ENCODE results near the gene WARS2.
"Not testable (repeated sequence)": the region's sequence is repeated elsewhere in the genome, so short reads cannot be mapped to it uniquely, and the experiment has no call there.

WARS2 gene

GRCh38 chr1:119155069-119155468 is 14.6 kb upstream of the WARS2 start:
- H3K27ac Mint-ChIP-seq: not testable (repeated sequence)

GRCh38 chr1:119150150-119150549 is 9.7 kb upstream of the WARS2 start:
- peaks cover 88% of the 10 kb centered on the region for H3K36me3 Mint-ChIP-seq (ENCODE audit: low read depth)
- H3K9me3 Mint-ChIP-seq: no peaks in the 10 kb centered on the region
- no peak for DNase-seq
- H3K27me3 Mint-ChIP-seq: no peaks in the 10 kb centered on the region
- peaks cover 23% of the 10 kb centered on the region for H3K4me1 Mint-ChIP-seq (ENCODE audit: low read depth)
- H3K27ac Mint-ChIP-seq: no peak overlapping the region
- no peak overlapping the region for H3K4me3 Mint-ChIP-seq

More at GRCh38 chr1:119155069-119155468, 14.6 kb upstream of the WARS2 start:
- peaks cover 87% of the 10 kb centered on the region for H3K36me3 Mint-ChIP-seq (ENCODE audit: low read depth)
- not testable (repeated sequence) for H3K4me3 Mint-ChIP-seq; H3K27me3 Mint-ChIP-seq; H3K9me3 Mint-ChIP-seq; DNase-seq; H3K4me1 Mint-ChIP-seq (ENCODE audit: low read depth)

GRCh38 chr1:119147661-119148090 is 7.2 kb upstream of the WARS2 start:
- H3K4me3 Mint-ChIP-seq: no peak overlapping the region
- H3K27me3 Mint-ChIP-seq: no peaks in the 10 kb centered on the region
- no peak overlapping the region for H3K27ac Mint-ChIP-seq
- peaks cover 33% of the 10 kb centered on the region for H3K4me1 Mint-ChIP-seq (ENCODE audit: low read depth)
- H3K36me3 Mint-ChIP-seq (ENCODE audit: low read depth): peaks cover 90% of the 10 kb centered on the region
- no peaks in the 10 kb centered on the region for H3K9me3 Mint-ChIP-seq
- DNase-seq: no peak

GRCh38 chr1:119146466-119146865 is 6.0 kb upstream of the WARS2 start:
- no peak overlapping the region for H3K4me3 Mint-ChIP-seq
- H3K4me1 Mint-ChIP-seq (ENCODE audit: low read depth): peaks cover 45% of the 10 kb centered on the region
- peak overlapping the region; percentile 24 for H3K27ac Mint-ChIP-seq
- H3K36me3 Mint-ChIP-seq (ENCODE audit: low read depth): peaks cover 83% of the 10 kb centered on the region
- DNase-seq: no peak
- no peaks in the 10 kb centered on the region for H3K27me3 Mint-ChIP-seq
- no peaks in the 10 kb centered on the region for H3K9me3 Mint-ChIP-seq

- Mint-ChIP-seq H3K27me3 (no peaks in the 10 kb centered on the region), H3K27ac (no peak overlapping the region), H3K9me3 (no peaks in the 10 kb centered on the region), H3K4me3 (no peak overlapping the region), H3K4me1 (ENCODE audit: low read depth) (peaks cover 50% of the 10 kb centered on the region), H3K36me3 (ENCODE audit: low read depth) (peaks cover 68% of the 10 kb centered on the region)
- no peak for DNase-seq
Measured at GRCh38 chr1:119144813-119145212, 4.4 kb upstream of the WARS2 start.

- no peak overlapping the region for H3K4me3 Mint-ChIP-seq
- peaks cover 52% of the 10 kb centered on the region for H3K4me1 Mint-ChIP-seq (ENCODE audit: low read depth)
- H3K27me3 Mint-ChIP-seq: no peaks in the 10 kb centered on the region
- H3K36me3 Mint-ChIP-seq (ENCODE audit: low read depth): peaks cover 57% of the 10 kb centered on the region
- H3K27ac Mint-ChIP-seq: no peak overlapping the region
- H3K9me3 Mint-ChIP-seq: no peaks in the 10 kb centered on the region
- DNase-seq: no peak
Measured at GRCh38 chr1:119143706-119144105, 3.3 kb upstream of the WARS2 start.

- H3K27me3 Mint-ChIP-seq: no peaks in the 10 kb centered on the region
- H3K27ac Mint-ChIP-seq: no peak overlapping the region
- DNase-seq: no peak
- no peaks in the 10 kb centered on the region for H3K9me3 Mint-ChIP-seq
- no peak overlapping the region for H3K4me3 Mint-ChIP-seq
- peaks cover 39% of the 10 kb centered on the region for H3K36me3 Mint-ChIP-seq (ENCODE audit: low read depth)
- peaks cover 50% of the 10 kb centered on the region for H3K4me1 Mint-ChIP-seq (ENCODE audit: low read depth)
Measured at GRCh38 chr1:119141660-119142059, 1.2 kb upstream of the WARS2 start.

GRCh38 chr1:119141020-119141424 is 569 bp upstream of the WARS2 start:
- no peak overlapping the region for H3K4me3 Mint-ChIP-seq
- no peaks in the 10 kb centered on the region for H3K9me3 Mint-ChIP-seq
- H3K27me3 Mint-ChIP-seq: no peaks in the 10 kb centered on the region
- peak; percentile 68 for DNase-seq
- H3K36me3 Mint-ChIP-seq (ENCODE audit: low read depth): peaks cover 35% of the 10 kb centered on the region
- H3K27ac Mint-ChIP-seq: no peak overlapping the region
- H3K4me1 Mint-ChIP-seq (ENCODE audit: low read depth): peaks cover 43% of the 10 kb centered on the region

- Mint-ChIP-seq H3K36me3 (ENCODE audit: low read depth) (peaks cover 28% of the 10 kb centered on the region), H3K4me1 (ENCODE audit: low read depth) (peaks cover 35% of the 10 kb centered on the region), H3K4me3 (no peak overlapping the region), H3K27ac (no peak overlapping the region), H3K27me3 (no peaks in the 10 kb centered on the region), H3K9me3 (no peaks in the 10 kb centered on the region)
- no peak for DNase-seq
Measured at GRCh38 chr1:119139857-119140176, 636 bp downstream of the WARS2 start.

- Mint-ChIP-seq H3K27ac (no peak overlapping the region), H3K27me3 (no peaks in the 10 kb centered on the region), H3K4me3 (no peak overlapping the region), H3K9me3 (no peaks in the 10 kb centered on the region), H3K4me1 (ENCODE audit: low read depth) (peaks cover 35% of the 10 kb centered on the region), H3K36me3 (ENCODE audit: low read depth) (peaks cover 26% of the 10 kb centered on the region)
- DNase-seq: no peak
Measured at GRCh38 chr1:119139403-119139802, 1.1 kb downstream of the WARS2 start.

- Mint-ChIP-seq H3K4me1 (ENCODE audit: low read depth) (peaks cover 10% of the 10 kb centered on the region), H3K27me3 (no peaks in the 10 kb centered on the region), H3K36me3 (ENCODE audit: low read depth) (peaks cover 26% of the 10 kb centered on the region), H3K4me3 (no peak overlapping the region), H3K27ac (no peak overlapping the region), H3K9me3 (no peaks in the 10 kb centered on the region)
- DNase-seq: no peak
Measured at GRCh38 chr1:119136401-119136800, 4.1 kb downstream of the WARS2 start.

GRCh38 chr1:119133987-119134386 is 6.5 kb downstream of the WARS2 start:
- DNase-seq: no peak
- no peak overlapping the region for H3K4me3 Mint-ChIP-seq
- peaks cover 39% of the 10 kb centered on the region for H3K36me3 Mint-ChIP-seq (ENCODE audit: low read depth)
- H3K9me3 Mint-ChIP-seq: no peaks in the 10 kb centered on the region
- H3K27ac Mint-ChIP-seq: no peak overlapping the region
- H3K27me3 Mint-ChIP-seq: no peaks in the 10 kb centered on the region
- peaks cover 6% of the 10 kb centered on the region for H3K4me1 Mint-ChIP-seq (ENCODE audit: low read depth)

- H3K9me3 Mint-ChIP-seq: peaks cover 4% of the 10 kb centered on the region
- no peak for DNase-seq
- H3K27ac Mint-ChIP-seq: no peak overlapping the region
- no peak overlapping the region for H3K4me3 Mint-ChIP-seq
- H3K27me3 Mint-ChIP-seq: no peaks in the 10 kb centered on the region
- H3K4me1 Mint-ChIP-seq (ENCODE audit: low read depth): no peaks in the 10 kb centered on the region
- peaks cover 44% of the 10 kb centered on the region for H3K36me3 Mint-ChIP-seq (ENCODE audit: low read depth)
Measured at GRCh38 chr1:119132179-119132578, 8.3 kb downstream of the WARS2 start.

GRCh38 chr1:119125874-119126273 is 14.6 kb downstream of the WARS2 start:
- H3K27me3 Mint-ChIP-seq: no peaks in the 10 kb centered on the region
- no peaks in the 10 kb centered on the region for H3K4me1 Mint-ChIP-seq (ENCODE audit: low read depth)
- H3K36me3 Mint-ChIP-seq (ENCODE audit: low read depth): peaks cover 64% of the 10 kb centered on the region
- peaks cover 16% of the 10 kb centered on the region for H3K9me3 Mint-ChIP-seq
- no peak overlapping the region for H3K4me3 Mint-ChIP-seq
- DNase-seq: no peak
- no peak overlapping the region for H3K27ac Mint-ChIP-seq

- Mint-ChIP-seq H3K4me1 (ENCODE audit: low read depth) (peaks cover under 1% of the 10 kb centered on the region), H3K9me3 (peaks cover 25% of the 10 kb centered on the region), H3K4me3 (no peak overlapping the region), H3K27me3 (no peaks in the 10 kb centered on the region), H3K36me3 (ENCODE audit: low read depth) (peaks cover 71% of the 10 kb centered on the region), H3K27ac (no peak overlapping the region)
- no peak for DNase-seq
Measured at GRCh38 chr1:119124764-119125163, 15.7 kb downstream of the WARS2 start.

- H3K4me3 Mint-ChIP-seq; DNase-seq; H3K27ac Mint-ChIP-seq; H3K4me1 Mint-ChIP-seq (ENCODE audit: low read depth); H3K27me3 Mint-ChIP-seq: not testable (repeated sequence)
- Mint-ChIP-seq H3K9me3 (peaks cover 36% of the 10 kb centered on the region), H3K36me3 (ENCODE audit: low read depth) (peaks cover 78% of the 10 kb centered on the region)
Measured at GRCh38 chr1:119121872-119122271, 18.6 kb downstream of the WARS2 start.

Data from activated T-cell treated with anti-CD3 and anti-CD28 coated beads, Interleukin-2, amount 50 U/mL, for 24 hours (primary cell).